ENCODE data around the gene RREB1.

- no peak for TF ChIP-seq EZH2 (IDR thresholded peaks at IDR 0.05; ENCODE audit: low read depth, unreplicated experiment)
- no peak for TF ChIP-seq CTCF (conservative IDR thresholded peaks at IDR 0.05; ENCODE audit: low read depth in 2 of 2)
- TF ChIP-seq POLR2AphosphoS5 (IDR thresholded peaks at IDR 0.05; ENCODE audit: low read depth) = no peak
Observed at GRCh38 chr6:7125290-7125689, 17.5 kb downstream of the RREB1 start.

All from GM23338 (cell line).